HFF-Myc (cell line): ENCODE data around the gene KLF2.

Experiments
- DNase-seq: peaks from one replicate; pipeline ENCODE4 v3.0.0-alpha.2; 2011; ENCODE audit warnings: low read depth; ENCODE audit errors: extremely low read depth
- H3K4me3 ChIP-seq: replicated peaks from 2 replicates; pipeline ENCODE4 v1.5.1; 2011; ENCODE audit warnings: low read depth, mild to moderate bottlenecking, control low read depth, low read length
- TF ChIP-seq, protein P1 (sequence below): IDR thresholded peaks from 2 replicates; pipeline ENCODE4 v1.5.1; 2012; ENCODE audit warnings: mild to moderate bottlenecking, low read depth, low read length, control low read depth; ENCODE audit errors: missing control alignments

KLF2 gene

DNA sequence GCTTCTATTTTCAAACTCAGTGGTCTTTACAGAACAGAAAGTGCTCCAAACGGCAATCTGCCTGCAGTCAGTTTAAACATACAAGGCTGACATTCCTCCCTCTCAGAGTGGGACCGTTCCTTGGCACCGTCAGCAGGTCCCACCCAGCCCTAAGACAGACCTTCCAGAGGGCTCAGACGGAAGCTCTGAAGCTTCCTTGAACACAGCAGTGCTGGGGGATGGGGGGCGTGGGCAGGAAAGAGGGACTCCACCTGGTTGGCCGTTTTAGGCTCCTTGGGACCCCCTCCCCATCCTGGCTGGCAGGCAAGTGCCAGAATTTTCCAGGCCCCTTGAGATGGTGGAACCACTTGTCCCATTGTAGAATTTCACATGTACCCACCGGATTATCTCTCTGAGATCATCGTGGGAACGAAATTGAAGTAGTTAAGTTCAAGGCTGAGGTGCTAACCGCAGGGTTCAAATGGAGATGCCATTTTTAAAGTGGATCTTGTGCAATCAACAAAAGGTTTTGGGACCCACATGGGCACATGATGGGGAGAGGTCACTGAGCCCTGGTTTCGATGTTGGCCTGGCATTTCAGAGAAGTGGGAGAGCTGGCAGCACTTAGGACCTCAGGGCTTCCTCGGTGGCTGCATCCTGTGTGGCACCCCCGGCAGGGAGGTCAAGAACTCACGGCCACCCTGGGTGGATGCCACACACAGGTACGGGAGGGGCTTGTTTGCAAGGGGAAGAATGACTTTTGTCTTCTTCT lies 46.2 kb downstream of the KLF2 start:
- DNase-seq, result no peak
- no peak overlapping the region for H3K4me3 ChIP-seq
- TF ChIP-seq, protein P1, sequence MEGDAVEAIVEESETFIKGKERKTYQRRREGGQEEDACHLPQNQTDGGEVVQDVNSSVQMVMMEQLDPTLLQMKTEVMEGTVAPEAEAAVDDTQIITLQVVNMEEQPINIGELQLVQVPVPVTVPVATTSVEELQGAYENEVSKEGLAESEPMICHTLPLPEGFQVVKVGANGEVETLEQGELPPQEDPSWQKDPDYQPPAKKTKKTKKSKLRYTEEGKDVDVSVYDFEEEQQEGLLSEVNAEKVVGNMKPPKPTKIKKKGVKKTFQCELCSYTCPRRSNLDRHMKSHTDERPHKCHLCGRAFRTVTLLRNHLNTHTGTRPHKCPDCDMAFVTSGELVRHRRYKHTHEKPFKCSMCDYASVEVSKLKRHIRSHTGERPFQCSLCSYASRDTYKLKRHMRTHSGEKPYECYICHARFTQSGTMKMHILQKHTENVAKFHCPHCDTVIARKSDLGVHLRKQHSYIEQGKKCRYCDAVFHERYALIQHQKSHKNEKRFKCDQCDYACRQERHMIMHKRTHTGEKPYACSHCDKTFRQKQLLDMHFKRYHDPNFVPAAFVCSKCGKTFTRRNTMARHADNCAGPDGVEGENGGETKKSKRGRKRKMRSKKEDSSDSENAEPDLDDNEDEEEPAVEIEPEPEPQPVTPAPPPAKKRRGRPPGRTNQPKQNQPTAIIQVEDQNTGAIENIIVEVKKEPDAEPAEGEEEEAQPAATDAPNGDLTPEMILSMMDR, result no peak

DNA sequence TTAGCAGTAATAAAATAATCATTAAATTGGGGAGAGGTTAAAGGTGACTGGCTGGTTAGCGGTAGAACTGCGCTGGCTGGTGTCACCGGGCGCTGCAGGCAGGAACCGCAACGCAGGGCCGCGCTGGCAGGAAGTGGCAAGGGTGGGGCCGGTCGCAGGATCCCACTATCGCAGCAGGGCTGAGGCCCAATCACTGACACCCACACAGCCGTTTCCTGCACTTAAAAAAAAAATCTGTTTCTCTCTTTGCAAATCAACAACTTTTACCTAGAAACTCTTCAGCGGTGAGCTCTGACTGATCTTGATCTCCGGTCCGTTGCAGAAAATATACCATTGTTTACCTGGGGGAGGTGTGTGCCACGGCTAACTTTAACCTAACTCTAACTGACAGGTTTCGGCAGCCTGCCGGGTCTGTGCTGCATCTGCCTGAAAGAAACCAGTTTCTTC lies 46.9 kb downstream of the KLF2 start:
- TF ChIP-seq, protein P1, result no peak
- no peak overlapping the region for H3K4me3 ChIP-seq
- DNase-seq, result no peak

DNA sequence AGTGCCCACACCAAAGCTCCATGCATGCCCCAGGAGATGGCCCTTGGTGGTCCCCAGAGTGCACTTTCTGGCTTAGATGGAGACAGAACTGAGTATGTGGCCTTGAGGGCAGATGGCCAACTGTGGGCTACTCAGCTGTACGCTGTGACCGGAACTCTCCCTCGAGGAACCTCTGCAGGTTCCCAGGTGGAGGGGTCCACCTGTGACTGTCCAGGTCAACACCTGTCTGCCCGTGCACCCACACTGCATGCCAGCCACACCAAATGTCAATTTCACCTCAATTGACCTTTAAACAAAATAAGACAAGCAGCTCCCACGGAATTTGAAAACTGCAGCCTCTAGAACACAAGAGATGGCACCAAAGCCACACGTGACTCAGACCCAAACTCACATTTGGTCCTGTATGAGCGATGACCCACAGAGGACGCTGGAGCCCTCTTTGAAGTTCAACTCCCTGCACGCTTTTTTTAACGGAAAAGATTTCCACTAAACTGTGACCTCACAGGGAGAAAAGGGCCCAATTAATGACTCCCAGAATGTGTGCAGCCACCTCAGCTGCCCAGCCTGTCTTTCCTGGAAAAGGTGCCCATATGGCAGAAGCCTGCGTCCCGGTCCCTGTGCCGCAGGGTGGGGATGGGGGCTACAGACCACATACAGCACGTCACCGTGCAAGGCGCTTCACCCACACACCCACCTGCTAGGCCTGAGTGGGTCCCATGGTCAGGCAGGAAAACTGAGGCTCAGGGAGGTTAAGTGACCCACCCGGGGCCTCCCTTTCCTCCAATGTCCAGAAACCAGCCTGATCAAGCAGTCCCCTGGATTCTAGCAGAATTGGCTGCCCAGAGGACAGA lies 47.7 kb downstream of the KLF2 start:
- DNase-seq, result no peak
- H3K4me3 ChIP-seq, result no peak overlapping the region
- TF ChIP-seq, protein P1, result no peak

DNA sequence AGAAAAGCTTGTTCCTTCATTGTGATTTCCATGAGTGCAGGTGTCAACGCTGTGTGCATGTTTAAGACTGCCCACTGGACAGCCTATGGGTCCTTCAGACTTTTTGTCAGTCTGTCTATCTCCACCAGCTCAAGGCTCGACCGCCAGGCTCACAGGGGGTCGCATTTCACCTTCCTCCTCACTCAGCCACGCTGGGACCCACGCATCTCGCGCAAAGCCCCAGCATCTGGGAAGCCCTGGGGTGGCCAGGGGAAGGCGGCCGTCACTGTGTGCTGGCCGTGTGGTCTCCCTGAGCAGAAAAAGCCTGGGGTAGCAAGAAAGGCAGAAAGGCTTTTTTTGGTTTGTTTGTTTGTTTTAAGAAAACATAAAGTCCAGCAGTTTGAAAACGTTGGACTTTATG lies 48.5 kb downstream of the KLF2 start:
- H3K4me3 ChIP-seq, result no peak overlapping the region
- TF ChIP-seq, protein P1, result no peak
- DNase-seq, result no peak

DNA sequence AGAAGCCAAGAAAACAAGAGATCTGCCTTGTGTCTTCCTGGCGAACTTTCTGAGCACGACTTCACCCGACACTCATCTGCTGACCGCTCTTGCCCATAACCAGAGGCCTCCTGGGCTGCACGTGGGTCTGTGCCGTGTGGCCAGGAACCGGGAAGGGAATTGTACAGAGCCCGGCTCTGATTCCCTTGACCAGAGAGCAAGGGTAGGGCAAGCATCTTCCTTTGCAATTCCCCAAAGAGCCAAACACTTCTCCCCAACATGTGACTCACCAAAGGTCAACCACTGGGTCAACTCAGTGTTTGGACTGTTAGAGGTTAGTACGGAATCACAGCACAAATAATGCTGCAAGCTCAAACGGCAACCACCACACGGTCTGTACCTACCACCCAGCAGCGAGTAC lies 48.9 kb downstream of the KLF2 start:
- no peak overlapping the region for H3K4me3 ChIP-seq
- DNase-seq, result peak; percentile 21
- TF ChIP-seq, protein P1, result no peak

DNA sequence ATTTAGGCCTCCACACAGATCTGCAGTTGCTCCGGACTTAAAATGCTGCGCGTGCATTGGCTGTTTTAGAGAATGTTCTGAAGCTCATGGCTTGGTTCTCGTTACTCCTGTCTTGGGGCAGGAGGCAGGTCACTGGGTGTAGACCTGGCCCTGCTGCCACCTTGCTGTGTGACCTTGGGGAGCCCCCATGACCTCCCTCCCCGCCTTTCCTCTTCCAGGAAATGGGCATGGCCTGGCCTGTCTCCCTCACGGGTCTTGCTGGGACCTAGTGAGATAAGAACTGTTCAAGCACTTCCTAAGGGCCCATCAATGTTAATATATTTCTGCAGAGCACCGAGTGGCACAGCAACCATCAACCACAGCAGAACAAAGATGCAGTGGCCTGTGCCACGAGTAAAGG lies 49.4 kb downstream of the KLF2 start:
- TF ChIP-seq, protein P1, result no peak

More for the DNA sequence above, 49.4 kb downstream of the KLF2 start:
- DNase-seq, result no peak
- no peak overlapping the region for H3K4me3 ChIP-seq
